Measurements from ENCODE around the gene PRKAG1. TPM values are rescaled to one million over a fixed set of nuclear protein-coding genes. Genes with fewer than 3 reads are reported as not detected.

The PRKAG1 gene
- total RNA-seq, 2 donors from 2014 or later = 27.6 to 38.1 TPM

DNA sequence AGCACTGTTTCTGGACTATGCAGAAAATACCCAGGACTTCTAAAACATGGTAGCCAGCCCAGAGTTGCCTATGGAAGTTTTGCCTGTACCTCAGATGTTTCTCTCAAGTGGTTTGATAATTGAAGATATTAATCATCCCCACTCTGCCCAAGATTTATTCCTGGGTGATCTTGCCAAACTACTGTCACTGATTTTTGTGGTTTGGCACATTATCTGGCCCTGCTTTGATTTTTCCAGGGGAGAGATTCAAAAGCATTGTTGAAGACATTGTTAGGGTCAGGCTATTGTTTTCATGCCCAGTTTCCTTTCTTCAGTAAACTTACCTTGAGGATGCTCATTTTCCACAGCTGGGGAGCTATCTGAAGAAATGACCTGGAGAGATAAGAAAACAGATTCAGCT is 5.8 kb downstream of the PRKAG1 start:
- H3K4me3 ChIP-seq (ENCODE audit: low read length) = no peak overlapping the region
- H3K27me3 Mint-ChIP-seq (ENCODE audit: insufficient read depth) = no peaks in the 10 kb centered on the region
- H3K4me3 Mint-ChIP-seq = no peak overlapping the region
- H3K4me1 ChIP-seq (ENCODE audit: control insufficient read depth, insufficient read depth, low read length) = no peaks in the 10 kb centered on the region
- H3K9me3 Mint-ChIP-seq = no peaks in the 10 kb centered on the region
- no peak for DNase-seq
- H3K9ac ChIP-seq (ENCODE audit: extremely low read depth, low read length, poor library complexity, severe bottlenecking) = no peak overlapping the region
- H3K36me3 ChIP-seq (ENCODE audit: control insufficient read depth, insufficient read depth, low read length) = peaks cover 3% of the 10 kb centered on the region
- no peak overlapping the region for H3K27ac ChIP-seq (ENCODE audit: low read depth, low read length)
- no peaks in the 10 kb centered on the region for H3K27me3 ChIP-seq (ENCODE audit: control insufficient read depth, insufficient read depth, low read length, poor library complexity, severe bottlenecking)
- H3K4me1 Mint-ChIP-seq = peaks cover 17% of the 10 kb centered on the region
- no peak for TF ChIP-seq CTCF (conservative IDR thresholded peaks at IDR 0.05)
- H3K27ac Mint-ChIP-seq = no peak overlapping the region
- H3K9me3 ChIP-seq (ENCODE audit: control insufficient read depth, low read length) = no peaks in the 10 kb centered on the region
- H3K36me3 Mint-ChIP-seq (ENCODE audit: low read depth) = no peaks in the 10 kb centered on the region

DNA sequence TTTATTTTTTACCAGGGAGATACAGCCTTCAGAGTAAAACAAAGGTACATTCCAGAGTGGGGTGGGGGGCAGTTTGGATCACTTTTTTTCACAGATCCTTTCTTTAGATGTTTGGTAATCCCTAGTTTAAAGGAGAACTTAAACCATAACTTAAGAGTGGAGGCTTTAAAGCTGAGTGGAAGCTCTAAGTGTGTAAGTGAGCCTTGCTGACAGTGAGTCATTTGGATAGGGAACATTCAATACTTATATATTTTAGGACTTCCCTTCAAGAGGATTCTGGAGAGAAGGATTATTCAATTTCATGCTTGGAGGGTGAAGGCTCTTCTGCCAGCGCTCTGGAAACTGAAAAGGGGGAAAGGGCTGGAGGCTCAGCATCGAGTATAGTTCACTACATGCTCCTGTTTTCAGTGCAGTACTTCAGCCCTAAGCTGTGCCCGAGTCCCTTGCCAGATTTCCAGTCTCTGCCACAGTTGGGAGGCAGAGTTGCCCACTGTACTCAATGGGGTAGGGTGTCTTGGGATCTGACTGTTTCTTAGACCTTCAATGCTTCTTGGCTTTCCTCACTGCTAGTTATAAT is 8.4 kb downstream of the PRKAG1 start:
- Mint-ChIP-seq H3K27ac (peak overlapping the region; percentile 92), H3K4me1 (peaks cover 15% of the 10 kb centered on the region), H3K36me3 (ENCODE audit: low read depth) (no peaks in the 10 kb centered on the region), H3K9me3 (no peaks in the 10 kb centered on the region), H3K4me3 (no peak overlapping the region), H3K27me3 (ENCODE audit: insufficient read depth) (no peaks in the 10 kb centered on the region)
- WGBS, 2 experiments (ENCODE audit: insufficient coverage in 1 of 2, insufficient read length in 1 of 2) = 92 to 95% methylated on average over 3 of the region's 3 CpGs
- no peak for TF ChIP-seq CTCF (conservative IDR thresholded peaks at IDR 0.05)
- peaks cover 3% of the 10 kb centered on the region for H3K36me3 ChIP-seq (ENCODE audit: control insufficient read depth, insufficient read depth, low read length)
- H3K4me1 ChIP-seq (ENCODE audit: control insufficient read depth, insufficient read depth, low read length) = no peaks in the 10 kb centered on the region
- H3K4me3 ChIP-seq (ENCODE audit: low read length) = no peak overlapping the region
- H3K27me3 ChIP-seq (ENCODE audit: control insufficient read depth, insufficient read depth, low read length, poor library complexity, severe bottlenecking) = no peaks in the 10 kb centered on the region
- no peak overlapping the region for H3K9ac ChIP-seq (ENCODE audit: extremely low read depth, low read length, poor library complexity, severe bottlenecking)
- H3K9me3 ChIP-seq (ENCODE audit: control insufficient read depth, low read length) = no peaks in the 10 kb centered on the region
- no peak for DNase-seq
- H3K27ac ChIP-seq (ENCODE audit: low read depth, low read length) = no peak overlapping the region

DNA sequence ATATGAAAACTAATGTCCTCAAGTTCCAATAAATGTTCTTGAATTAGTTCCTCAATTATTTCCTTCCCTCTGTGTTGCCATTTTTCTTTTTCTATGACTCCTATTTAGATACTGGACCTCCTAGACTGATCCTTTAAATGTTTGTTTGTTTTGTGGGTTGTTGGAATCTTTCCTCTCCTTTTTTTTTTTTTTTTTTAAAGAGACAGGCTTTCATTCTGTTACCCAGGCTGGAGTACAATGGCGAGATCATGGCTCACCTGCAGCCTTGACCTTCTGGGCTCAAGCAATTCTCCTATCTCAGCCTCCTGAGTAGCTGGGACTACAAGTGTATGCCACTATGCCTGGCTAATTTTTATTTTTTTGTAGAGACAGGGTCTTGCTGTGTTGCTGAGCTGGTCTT is 9.6 kb downstream of the PRKAG1 start:
- H3K27me3 ChIP-seq (ENCODE audit: control insufficient read depth, insufficient read depth, low read length, poor library complexity, severe bottlenecking) = no peaks in the 10 kb centered on the region
- H3K9me3 ChIP-seq (ENCODE audit: control insufficient read depth, low read length) = no peaks in the 10 kb centered on the region
- no peak overlapping the region for H3K4me3 Mint-ChIP-seq
- no peaks in the 10 kb centered on the region for H3K4me1 ChIP-seq (ENCODE audit: control insufficient read depth, insufficient read depth, low read length)
- DNase-seq = no peak
- peaks cover 3% of the 10 kb centered on the region for H3K36me3 ChIP-seq (ENCODE audit: control insufficient read depth, insufficient read depth, low read length)
- WGBS, 2 experiments (ENCODE audit: insufficient coverage in 1 of 2, insufficient read length in 1 of 2) = 96% methylated on average over 1 of the region's 1 CpG; no CpG with 5 or more reads in 1 of the 2 experiments
- no peak overlapping the region for H3K27ac Mint-ChIP-seq
- H3K4me1 Mint-ChIP-seq = peaks cover 15% of the 10 kb centered on the region
- no peaks in the 10 kb centered on the region for H3K9me3 Mint-ChIP-seq
- H3K4me3 ChIP-seq (ENCODE audit: low read length) = no peak overlapping the region
- H3K36me3 Mint-ChIP-seq (ENCODE audit: low read depth) = peaks cover 4% of the 10 kb centered on the region
- no peaks in the 10 kb centered on the region for H3K27me3 Mint-ChIP-seq (ENCODE audit: insufficient read depth)
- TF ChIP-seq CTCF (conservative IDR thresholded peaks at IDR 0.05) = no peak
- H3K27ac ChIP-seq (ENCODE audit: low read depth, low read length) = no peak overlapping the region
- no peak overlapping the region for H3K9ac ChIP-seq (ENCODE audit: extremely low read depth, low read length, poor library complexity, severe bottlenecking)
